AG09319 (cell line): ENCODE measurements around the gene MMEL1.

Experiments
- DNase-seq: peaks from one replicate; pipeline ENCODE4 v3.0.0-alpha.2; 2010; ENCODE audit warnings: low read depth; ENCODE audit errors: extremely low read depth
- CTCF ChIP-seq: IDR thresholded peaks from 2 replicates; pipeline ENCODE4 v1.5.1; 2011; ENCODE audit warnings: low read depth, mild to moderate bottlenecking, inconsistent platforms, low read length, moderate library complexity

The MMEL1 gene

DNA sequence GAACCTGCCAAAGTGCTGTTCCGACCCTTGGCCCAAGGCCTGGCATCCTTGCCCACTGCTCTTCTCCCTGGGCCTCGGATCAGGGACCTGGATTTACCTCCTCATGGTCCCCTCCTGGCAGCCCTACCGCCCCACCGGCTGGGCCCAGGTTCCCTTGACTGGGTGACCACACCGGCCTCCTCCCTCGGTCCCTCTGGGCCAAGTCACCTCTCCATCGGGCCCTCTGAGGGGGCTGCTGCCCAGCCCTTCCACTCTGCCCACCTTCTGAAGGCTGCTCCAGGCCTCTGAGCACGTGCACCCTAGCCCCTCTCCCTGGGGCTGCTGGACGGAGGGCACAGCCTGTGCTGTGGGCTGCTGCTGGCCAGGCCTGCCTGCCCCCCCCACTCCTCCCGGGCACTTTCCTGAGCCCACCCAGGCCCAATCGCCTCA, 9.3 kb upstream of the MMEL1 start:
- no peak for DNase-seq
- no peak for TF ChIP-seq CTCF

DNA sequence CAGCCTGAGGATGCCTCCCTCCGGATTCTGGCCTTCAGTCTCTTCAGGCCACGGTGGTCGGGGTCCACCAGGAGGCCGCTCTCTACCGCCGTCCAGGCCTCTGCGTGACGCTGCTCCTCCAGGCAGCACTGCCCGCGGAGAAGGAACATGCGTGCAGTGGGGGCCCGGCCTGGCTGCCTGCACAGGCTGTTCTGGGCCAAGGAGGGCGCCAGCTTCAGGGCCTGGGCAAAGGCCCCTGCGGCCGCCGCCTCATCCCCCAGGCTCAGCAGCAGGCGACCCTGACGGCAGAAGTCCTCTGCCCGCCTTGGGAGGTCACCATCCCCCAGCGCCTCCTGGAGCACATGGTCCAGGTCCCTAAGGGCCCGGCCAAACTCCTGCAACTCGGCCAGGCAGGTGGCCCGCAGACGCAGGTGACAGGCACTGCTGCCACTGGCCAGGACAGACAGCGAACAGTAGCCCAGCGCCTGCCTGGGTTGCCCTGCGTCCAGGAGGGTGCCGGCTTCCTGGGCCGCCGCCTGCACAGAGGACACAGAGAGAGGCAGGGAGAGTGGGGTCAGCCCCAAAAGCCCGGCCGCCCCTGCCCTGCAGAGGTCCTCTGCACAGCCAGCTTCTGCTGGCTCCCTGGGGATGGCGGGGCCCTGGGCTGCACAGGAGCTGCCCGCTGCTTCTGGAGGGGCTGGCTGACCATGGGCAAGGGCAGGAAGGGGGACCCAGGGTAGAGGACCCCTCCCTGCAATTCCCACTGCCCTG, 8.7 kb upstream of the MMEL1 start:
- no peak for DNase-seq
- TF ChIP-seq CTCF: no peak

DNA sequence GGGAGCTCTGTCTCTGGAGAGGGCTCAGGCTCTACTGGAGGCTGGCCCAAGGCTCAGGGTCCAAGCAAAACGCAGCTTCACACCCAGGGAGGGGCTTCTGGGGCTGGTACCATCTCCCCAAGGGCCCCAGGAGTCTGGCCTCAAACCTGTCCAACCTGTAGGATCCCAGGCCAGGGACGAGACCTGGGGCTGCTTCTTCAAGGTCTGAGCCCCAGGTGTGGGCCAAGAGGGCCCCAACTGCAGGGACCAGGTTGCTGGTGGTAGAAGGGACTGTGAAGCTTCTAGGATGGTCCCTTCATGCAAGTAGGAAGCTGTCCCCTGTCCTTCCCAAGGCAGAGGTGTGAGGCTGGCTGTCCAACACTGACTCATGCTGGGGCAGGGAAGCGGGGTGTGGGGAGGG, 7.8 kb upstream of the MMEL1 start:
- DNase-seq: no peak
- TF ChIP-seq CTCF: no peak

DNA sequence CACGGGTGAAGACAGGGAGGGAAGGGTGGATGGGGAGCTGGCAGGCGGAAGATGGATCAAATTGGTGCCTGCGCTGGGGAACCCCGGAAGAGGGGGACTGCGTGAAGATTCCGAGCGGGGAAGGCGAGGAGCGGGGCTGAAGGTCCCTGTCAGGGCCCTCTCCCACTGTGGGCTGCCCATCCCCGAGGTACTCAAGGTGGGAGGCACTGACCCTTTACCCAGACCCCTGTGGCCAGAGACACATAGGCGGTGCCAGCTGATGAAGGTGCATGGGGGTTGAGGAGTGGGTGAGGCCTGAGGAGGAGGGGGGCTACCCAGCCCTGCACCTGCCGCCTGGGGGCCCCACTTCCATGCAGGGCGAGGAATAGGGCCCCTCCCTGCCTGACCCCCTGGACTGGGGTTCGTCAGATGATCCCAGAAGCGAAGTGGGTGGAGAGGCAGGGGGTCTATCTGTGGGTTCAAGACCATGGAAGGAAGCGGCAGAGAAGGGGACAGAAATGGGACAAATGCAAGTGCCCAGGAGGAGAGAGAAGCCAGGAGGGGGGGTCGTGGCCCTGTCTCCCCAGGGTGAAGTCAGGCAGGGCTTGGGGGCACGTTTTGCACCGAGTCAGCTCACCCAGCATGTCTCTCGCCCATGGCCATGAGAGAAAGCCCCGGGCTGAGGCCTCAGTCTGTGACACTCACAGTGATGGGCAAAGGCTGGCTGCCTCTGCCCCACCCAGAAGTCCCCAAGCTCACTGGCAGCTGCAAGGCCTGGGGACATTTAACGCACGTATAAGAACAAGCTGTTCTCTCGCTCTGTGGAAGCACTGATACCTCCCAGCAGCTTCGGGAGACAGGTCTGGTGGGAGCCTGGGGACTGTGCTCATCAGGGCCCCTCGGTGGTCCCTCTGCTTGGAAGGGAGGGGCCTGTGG, 7.0 kb upstream of the MMEL1 start:
- TF ChIP-seq CTCF: no peak
- no peak for DNase-seq

- no peak for DNase-seq
- TF ChIP-seq CTCF: no peak
Observed at GRCh38 chr1:2639203-2639602, 6.4 kb upstream of the MMEL1 start.

GRCh38 chr1:2638466-2639115, 5.8 kb upstream of the MMEL1 start:
- DNase-seq: no peak
- TF ChIP-seq CTCF: no peak
